Hepatocyte (in vitro differentiated cells): ENCODE measurements around the gene RFNG. TPM values are rescaled to one million over a fixed set of nuclear protein-coding genes. Genes with fewer than 3 reads are reported as not detected.

Experiments
- DNase-seq: peaks from one replicate; pipeline ENCODE4 v3.0.0-alpha.2; 2016; ENCODE audit warnings: low spot score
- H2AFZ ChIP-seq: fragments of 200-600 bp; sonication (generic); 2 replicates; pipeline ENCODE4 v1.6.0; 2016; ENCODE audit warnings: antibody characterized with exemption, mild to moderate bottlenecking
- H3K27ac ChIP-seq: fragments of 200-600 bp; sonication (generic); 2 replicates; pipeline ENCODE4 v1.5.1; 2016; ENCODE audit warnings: mild to moderate bottlenecking
- H3K27me3 ChIP-seq: fragments of 200-600 bp; sonication (generic); 2 replicates; pipeline ENCODE4 v1.6.1; 2016
- H3K36me3 ChIP-seq: fragments of 200-600 bp; sonication (generic); replicated peaks from 2 replicates; pipeline ENCODE4 v1.5.1; 2016; ENCODE audit warnings: low read depth; ENCODE audit not compliant: insufficient read depth
- H3K4me1 ChIP-seq: fragments of 200-600 bp; sonication (generic); 2 replicates; pipeline ENCODE4 v1.5.1; 2016; ENCODE audit warnings: mild to moderate bottlenecking, moderate library complexity; ENCODE audit not compliant: insufficient read depth
- H3K4me2 ChIP-seq: fragments of 200-600 bp; sonication (generic); 2 replicates; pipeline ENCODE4 v1.6.0; 2016
- H3K4me3 ChIP-seq: fragments of 200-600 bp; sonication (generic); 2 replicates; pipeline ENCODE4 v1.5.1; 2016; ENCODE audit warnings: mild to moderate bottlenecking
- H3K79me2 ChIP-seq: fragments of 200-600 bp; sonication (generic); 2 replicates; pipeline ENCODE4 v1.6.0; 2017; ENCODE audit warnings: mild to moderate bottlenecking
- H3K9me2 ChIP-seq: fragments of 200-600 bp; sonication (generic); replicated peaks from 2 replicates; pipeline ENCODE4 v1.6.0; 2017; ENCODE audit warnings: mild to moderate bottlenecking; ENCODE audit not compliant: insufficient read depth
- H3K9me3 ChIP-seq: fragments of 200-600 bp; sonication (generic); 2 replicates; pipeline ENCODE4 v1.5.1; 2016; ENCODE audit warnings: low read depth, mild to moderate bottlenecking
- H4K20me1 ChIP-seq: fragments of 200-600 bp; sonication (generic); 2 replicates; pipeline ENCODE4 v1.6.0; 2016; ENCODE audit warnings: mild to moderate bottlenecking; ENCODE audit not compliant: insufficient read depth, poor library complexity, severe bottlenecking
- CTCF ChIP-seq: fragments of 200-600 bp; sonication (generic); IDR thresholded peaks from 2 replicates; pipeline ENCODE4 v1.5.1; 2016; ENCODE audit warnings: antibody characterized with exemption, mild to moderate bottlenecking; ENCODE audit not compliant: poor library complexity
- EZH2 ChIP-seq: fragments of 200-600 bp; sonication (generic); IDR thresholded peaks from 2 replicates; pipeline ENCODE4 v1.6.1; 2016; ENCODE audit warnings: antibody characterized with exemption, mild to moderate bottlenecking, borderline replicate concordance
- EZH2phosphoT487 ChIP-seq: fragments of 200-600 bp; sonication (generic); IDR thresholded peaks from one replicate; pipeline ENCODE4 v1.6.1; 2018; ENCODE audit warnings: antibody characterized with exemption, mild to moderate bottlenecking, low read depth, moderate library complexity; ENCODE audit not compliant: unreplicated experiment, severe bottlenecking
- WGBS: methylation state at CpG from one replicate; pipeline ENCODE4 v1.1.6; 2016; ENCODE audit warnings: low lambda C conversion rate; ENCODE audit errors: missing lambda C conversion rate; 5-methylcytosine and 5-hydroxymethylcytosine counted together
- polyA plus RNA-seq: library from polyadenylated mRNA; unstranded; fragments of >200 nt; fragmentation: Nextera tagmentation; extraction: Ambion mirVana; gene quantifications from 2 replicates; pipeline ENCODE4 v1.2.1, GENCODE V29; 2016
- total RNA-seq: library from RNA; depleted of rRNA; stranded (reverse); fragments of >200 nt; gene quantifications from 2 replicates; pipeline ENCODE4 v1.2.3, GENCODE V29; 2014

Gene RFNG
- total and polyA plus RNA-seq, 2 experiments from 2014 or later = 43.2 to 109 TPM

- no peaks in the 10 kb centered on the region for H3K79me2 ChIP-seq
- WGBS = 97% methylated on average over 17 of the region's 18 CpGs
- H3K27me3 ChIP-seq = no peaks in the 10 kb centered on the region
- TF ChIP-seq EZH2phosphoT487 (no peak), CTCF (no peak), EZH2 (no peak)
- DNase-seq = no peak
- no peaks in the 10 kb centered on the region for H3K9me3 ChIP-seq
- no peaks in the 10 kb centered on the region for H3K4me1 ChIP-seq
- H3K27ac ChIP-seq = no peak overlapping the region
- H4K20me1 ChIP-seq = peaks cover 3% of the 10 kb centered on the region
- H3K4me3 ChIP-seq = no peak overlapping the region
- no peaks in the 10 kb centered on the region for H3K36me3 ChIP-seq
- H2AFZ ChIP-seq = no peak overlapping the region
- H3K4me2 ChIP-seq = no peak overlapping the region
- H3K9me2 ChIP-seq = no peaks in the 10 kb centered on the region
Observed at GRCh38 chr17:82078433-82078832, 26.8 kb upstream of the RFNG start.

DNA sequence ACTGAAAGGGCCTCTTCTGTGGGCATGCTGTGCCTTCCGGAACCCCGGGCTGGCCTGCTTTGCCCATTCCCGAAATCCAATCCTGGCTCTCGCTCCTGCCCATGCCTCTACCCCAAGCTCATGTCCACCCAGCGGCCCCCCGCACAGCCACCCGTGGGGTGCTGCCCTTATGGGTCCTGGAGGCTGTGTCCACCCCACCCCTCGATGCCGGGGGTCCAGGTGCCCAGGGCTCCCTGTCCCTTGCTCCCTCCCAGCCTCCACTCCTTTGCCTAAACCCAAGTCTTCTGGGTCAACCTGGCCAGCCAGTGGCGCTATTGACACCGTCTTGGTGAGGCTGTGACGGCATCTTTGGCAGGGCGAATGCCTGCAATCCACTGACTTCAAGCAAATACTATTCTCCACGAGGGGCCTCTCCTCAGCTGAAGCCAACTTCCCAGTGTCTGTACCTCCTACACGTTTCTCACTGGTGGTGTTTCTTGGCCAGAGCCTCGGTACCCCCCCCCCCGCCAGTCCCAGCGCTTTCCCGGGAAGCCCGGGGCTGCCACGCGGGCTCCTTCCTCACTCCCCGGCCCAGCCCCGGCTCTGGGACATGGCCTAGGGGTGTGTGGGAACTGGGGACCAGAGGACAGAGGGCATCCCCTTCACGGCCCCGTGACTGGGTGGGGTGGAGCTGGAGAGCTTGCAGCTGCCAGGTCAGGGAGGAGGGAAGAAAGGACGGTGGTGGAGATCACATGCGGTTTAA, 26.2 kb upstream of the RFNG start:
- Histone ChIP-seq H3K9me3 (no peaks in the 10 kb centered on the region), H3K27me3 (no peaks in the 10 kb centered on the region), H3K9me2 (no peaks in the 10 kb centered on the region), H4K20me1 (peaks cover 3% of the 10 kb centered on the region), H3K4me3 (no peak overlapping the region), H2AFZ (no peak overlapping the region), H3K36me3 (no peaks in the 10 kb centered on the region), H3K4me1 (no peaks in the 10 kb centered on the region), H3K4me2 (no peak overlapping the region), H3K27ac (no peak overlapping the region), H3K79me2 (no peaks in the 10 kb centered on the region)
- no peak for DNase-seq
- no peak for TF ChIP-seq EZH2phosphoT487
- TF ChIP-seq CTCF = no peak
- TF ChIP-seq EZH2 = no peak
- 87% methylated on average over 26 of the region's 28 CpGs for WGBS

DNA sequence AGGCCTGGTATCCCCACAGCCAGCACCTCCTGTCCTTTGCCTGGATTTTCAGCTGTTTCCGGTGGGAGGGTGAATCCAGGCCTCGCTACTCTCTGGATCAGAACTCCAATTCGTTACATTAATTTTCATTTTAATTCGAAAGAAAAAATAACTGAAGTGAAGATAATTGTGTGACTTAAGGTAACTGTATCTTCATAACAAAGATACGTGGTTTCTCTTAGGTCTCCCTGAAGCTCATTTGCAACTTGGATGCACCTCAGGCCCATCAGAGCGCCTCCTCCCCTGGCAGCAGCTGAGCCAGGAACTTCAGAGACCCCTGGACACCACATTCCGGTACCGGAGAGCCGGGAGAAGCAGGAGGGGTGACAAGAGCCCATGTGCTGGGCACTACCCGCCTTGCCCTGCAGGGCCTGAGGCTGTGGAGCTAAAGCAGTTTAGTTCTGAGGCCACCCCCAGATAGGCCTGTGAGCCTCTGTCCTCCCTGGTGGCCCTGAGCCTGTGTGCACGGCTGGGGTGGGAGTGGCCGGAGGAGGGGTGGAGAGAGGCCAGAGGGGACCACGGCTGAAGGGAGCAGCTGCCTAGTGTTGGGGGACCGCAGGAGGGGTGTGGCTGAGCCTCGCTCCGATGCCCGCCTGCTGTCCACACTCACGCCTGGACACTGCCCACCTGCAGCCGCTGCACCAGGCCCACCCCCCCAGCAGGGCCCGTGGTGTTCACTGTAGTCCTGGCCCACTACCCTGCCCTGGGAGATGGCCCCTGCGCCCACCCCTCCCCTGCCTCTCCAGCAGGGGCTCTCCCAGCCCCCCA, 25.4 kb upstream of the RFNG start:
- H3K4me3 ChIP-seq = no peak overlapping the region
- H3K9me3 ChIP-seq = no peaks in the 10 kb centered on the region
- no peak overlapping the region for H3K27ac ChIP-seq
- 88% methylated on average over 10 of the region's 21 CpGs for WGBS
- H2AFZ ChIP-seq = no peak overlapping the region
- peaks cover 3% of the 10 kb centered on the region for H4K20me1 ChIP-seq
- no peaks in the 10 kb centered on the region for H3K27me3 ChIP-seq
- DNase-seq = no peak
- H3K4me2 ChIP-seq = no peak overlapping the region
- no peaks in the 10 kb centered on the region for H3K79me2 ChIP-seq
- H3K4me1 ChIP-seq = no peaks in the 10 kb centered on the region
- TF ChIP-seq EZH2phosphoT487 (no peak), EZH2 (no peak), CTCF (no peak)
- no peaks in the 10 kb centered on the region for H3K9me2 ChIP-seq
- no peaks in the 10 kb centered on the region for H3K36me3 ChIP-seq
